Panc1 (cell line): ENCODE data around the gene DCST2. TPM values are rescaled to one million over a fixed set of nuclear protein-coding genes. Genes with fewer than 3 reads are reported as not detected.

Source experiments
- ATAC-seq: fragments of 200-7000 bp; cut with Tn5 transposase; 2 replicates; pipeline ENCODE4 v1.9.1; 2020; ENCODE audit warnings: mild to moderate bottlenecking, moderate library complexity
- BruUV-seq: library from RNA; stranded (reverse); fragments of 400-500 nt; replicated peaks from 2 replicates; lab custom pipeline; 2021; lab: Mats Ljungman, UMichigan
- CTCF ChIA-PET: fragments of 300-600 bp; sonication (Branson Sonifier 250); formaldehyde crosslinking; loops from one replicate; lab custom pipeline; 2022; ENCODE audit warnings: antibody characterized with exemption; lab: Charles Lee
- POLR2A ChIA-PET: fragments of 300-600 bp; sonication (Branson Sonifier 250); formaldehyde crosslinking; loops from one replicate; lab custom pipeline; 2022; ENCODE audit warnings: antibody characterized with exemption; lab: Charles Lee
- DNase-seq: peaks from one replicate; pipeline ENCODE4 v3.0.0-alpha.2; 2010; ENCODE audit warnings: low read depth, low spot score
- H3K27ac ChIP-seq: 2 replicates; pipeline ENCODE4 v1.5.1; 2011; ENCODE audit warnings: mild to moderate bottlenecking, low read length, inconsistent platforms
- H3K27me3 ChIP-seq: fragments of 200-500 bp; sonication (Bioruptor generic); 2 replicates; pipeline ENCODE4 v1.6.0; 2014; ENCODE audit warnings: low read length, inconsistent platforms; ENCODE audit not compliant: control insufficient read depth, insufficient read depth
- H3K36me3 ChIP-seq: fragments of 200-500 bp; sonication (Bioruptor generic); 2 replicates; pipeline ENCODE4 v1.5.1; 2014; ENCODE audit warnings: inconsistent platforms, mild to moderate bottlenecking, low read length, moderate library complexity; ENCODE audit not compliant: control insufficient read depth, insufficient read depth
- H3K4me1 ChIP-seq: 2 replicates; pipeline ENCODE4 v1.5.1; 2011; ENCODE audit warnings: inconsistent platforms, mild to moderate bottlenecking, low read length, moderate library complexity; ENCODE audit not compliant: control insufficient read depth, insufficient read depth
- H3K4me3 ChIP-seq, 2 experiments: 2 replicates each; pipeline ENCODE4 v1.5.1; 2011 to 2012; ENCODE audit warnings: low read depth in 2 of 2, low read length in 2 of 2, mild to moderate bottlenecking in 2 of 2, inconsistent platforms in 1 of 2, moderate library complexity in 1 of 2
- H3K9me3 ChIP-seq: fragments of 200-500 bp; sonication (Bioruptor generic); 2 replicates; pipeline ENCODE4 v1.5.1; 2014; ENCODE audit warnings: low read depth, mild to moderate bottlenecking, inconsistent platforms, low read length, moderate library complexity; ENCODE audit not compliant: control insufficient read depth, insufficient read depth
- POLR2AphosphoS5 ChIP-seq: IDR thresholded peaks from 2 replicates; pipeline ENCODE4 v1.6.1; 2012; ENCODE audit warnings: mild to moderate bottlenecking, low read depth, low read length, moderate library complexity
- SIN3A ChIP-seq: IDR thresholded peaks from 2 replicates; pipeline ENCODE4 v1.6.1; 2012; ENCODE audit warnings: low read depth, mild to moderate bottlenecking, low read length, moderate library complexity, borderline replicate concordance; ENCODE audit not compliant: insufficient read depth
- TCF7L2 ChIP-seq: IDR thresholded peaks from 2 replicates; pipeline ENCODE4 v1.6.1; 2011; ENCODE audit warnings: mild to moderate bottlenecking, low read depth, low read length, inconsistent platforms
- in situ Hi-C: cut with HindIII; loops from 2 replicates; pipeline ENCODE4 v1.10.0; 2016; ENCODE audit warnings: low sequenced_read_pairs, low pct_unique_long_range_greater_than_20kb
- intact Hi-C: fragments of 100-400 bp; cut with micrococcal nuclease; formaldehyde crosslinking; loops from one replicate; pipeline ENCODE4 v1.10.0; 2022; ENCODE audit not compliant: unreplicated experiment
- total RNA-seq: library from RNA; stranded (reverse); gene quantifications from one replicate; pipeline ENCODE4 v1.2.1, GENCODE V29; 2021; ENCODE audit not compliant: unreplicated experiment
- TF ChIP-seq, protein P1 (sequence below): fragments of 450-650 bp; IDR thresholded peaks from 2 replicates; pipeline ENCODE4 v1.5.1; 2017; ENCODE audit warnings: mild to moderate bottlenecking
- TF ChIP-seq, protein P2 (sequence below), 2 experiments: IDR thresholded peaks; 2 replicates each; pipeline ENCODE4 v1.6.1; 2011 to 2012; ENCODE audit warnings: low read depth in 2 of 2, control low read depth in 1 of 2, low read length in 1 of 2, mild to moderate bottlenecking in 1 of 2, moderate library complexity in 1 of 2; ENCODE audit not compliant: insufficient read depth in 1 of 2

DCST2 gene
- total RNA-seq, 1 experiment from 2014 or later, result 0.13 TPM

GRCh38 chr1:155010211-155010918 lies 23.2 kb downstream of the DCST2 start:
- ChIA-PET CTCF (interaction anchor here (0.6 kb wide), 1 partner anchor 24 kb away, joined by 7 read pairs; no protein-coding TSS in a partner anchor), POLR2A (interaction anchor here (0.6 kb wide), 1 partner anchor 66 kb away, joined by 3 read pairs; no protein-coding TSS in a partner anchor)
- TF ChIP-seq POLR2AphosphoS5 (no peak), TCF7L2 (no peak), SIN3A (no peak)
- TF ChIP-seq, protein P1, sequence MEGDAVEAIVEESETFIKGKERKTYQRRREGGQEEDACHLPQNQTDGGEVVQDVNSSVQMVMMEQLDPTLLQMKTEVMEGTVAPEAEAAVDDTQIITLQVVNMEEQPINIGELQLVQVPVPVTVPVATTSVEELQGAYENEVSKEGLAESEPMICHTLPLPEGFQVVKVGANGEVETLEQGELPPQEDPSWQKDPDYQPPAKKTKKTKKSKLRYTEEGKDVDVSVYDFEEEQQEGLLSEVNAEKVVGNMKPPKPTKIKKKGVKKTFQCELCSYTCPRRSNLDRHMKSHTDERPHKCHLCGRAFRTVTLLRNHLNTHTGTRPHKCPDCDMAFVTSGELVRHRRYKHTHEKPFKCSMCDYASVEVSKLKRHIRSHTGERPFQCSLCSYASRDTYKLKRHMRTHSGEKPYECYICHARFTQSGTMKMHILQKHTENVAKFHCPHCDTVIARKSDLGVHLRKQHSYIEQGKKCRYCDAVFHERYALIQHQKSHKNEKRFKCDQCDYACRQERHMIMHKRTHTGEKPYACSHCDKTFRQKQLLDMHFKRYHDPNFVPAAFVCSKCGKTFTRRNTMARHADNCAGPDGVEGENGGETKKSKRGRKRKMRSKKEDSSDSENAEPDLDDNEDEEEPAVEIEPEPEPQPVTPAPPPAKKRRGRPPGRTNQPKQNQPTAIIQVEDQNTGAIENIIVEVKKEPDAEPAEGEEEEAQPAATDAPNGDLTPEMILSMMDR, result no peak
- TF ChIP-seq, protein P2, sequence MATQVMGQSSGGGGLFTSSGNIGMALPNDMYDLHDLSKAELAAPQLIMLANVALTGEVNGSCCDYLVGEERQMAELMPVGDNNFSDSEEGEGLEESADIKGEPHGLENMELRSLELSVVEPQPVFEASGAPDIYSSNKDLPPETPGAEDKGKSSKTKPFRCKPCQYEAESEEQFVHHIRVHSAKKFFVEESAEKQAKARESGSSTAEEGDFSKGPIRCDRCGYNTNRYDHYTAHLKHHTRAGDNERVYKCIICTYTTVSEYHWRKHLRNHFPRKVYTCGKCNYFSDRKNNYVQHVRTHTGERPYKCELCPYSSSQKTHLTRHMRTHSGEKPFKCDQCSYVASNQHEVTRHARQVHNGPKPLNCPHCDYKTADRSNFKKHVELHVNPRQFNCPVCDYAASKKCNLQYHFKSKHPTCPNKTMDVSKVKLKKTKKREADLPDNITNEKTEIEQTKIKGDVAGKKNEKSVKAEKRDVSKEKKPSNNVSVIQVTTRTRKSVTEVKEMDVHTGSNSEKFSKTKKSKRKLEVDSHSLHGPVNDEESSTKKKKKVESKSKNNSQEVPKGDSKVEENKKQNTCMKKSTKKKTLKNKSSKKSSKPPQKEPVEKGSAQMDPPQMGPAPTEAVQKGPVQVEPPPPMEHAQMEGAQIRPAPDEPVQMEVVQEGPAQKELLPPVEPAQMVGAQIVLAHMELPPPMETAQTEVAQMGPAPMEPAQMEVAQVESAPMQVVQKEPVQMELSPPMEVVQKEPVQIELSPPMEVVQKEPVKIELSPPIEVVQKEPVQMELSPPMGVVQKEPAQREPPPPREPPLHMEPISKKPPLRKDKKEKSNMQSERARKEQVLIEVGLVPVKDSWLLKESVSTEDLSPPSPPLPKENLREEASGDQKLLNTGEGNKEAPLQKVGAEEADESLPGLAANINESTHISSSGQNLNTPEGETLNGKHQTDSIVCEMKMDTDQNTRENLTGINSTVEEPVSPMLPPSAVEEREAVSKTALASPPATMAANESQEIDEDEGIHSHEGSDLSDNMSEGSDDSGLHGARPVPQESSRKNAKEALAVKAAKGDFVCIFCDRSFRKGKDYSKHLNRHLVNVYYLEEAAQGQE (IDR thresholded peaks at IDR 0.05; ENCODE audit: insufficient read depth in 1 of 2, low read depth in 2 of 2, low read length in 1 of 2), result no peak
- Histone ChIP-seq H3K27me3 (no peaks in the 10 kb centered on the region), H3K27ac (no peak overlapping the region), H3K36me3 (0 out of 2 replicates have a peak, but pooled peaks cover 4% of the 10 kb centered on the region), H3K4me3 (no peak overlapping the region), H3K9me3 (no peaks in the 10 kb centered on the region), H3K4me1 (peaks cover 44% of the 10 kb centered on the region)
- no peak for DNase-seq
- intact Hi-C loops, result no loop called here
- ATAC-seq, result no peak
- BruUV-seq, result no TSS peak
- in situ Hi-C loops, result no loop called here

DNA sequence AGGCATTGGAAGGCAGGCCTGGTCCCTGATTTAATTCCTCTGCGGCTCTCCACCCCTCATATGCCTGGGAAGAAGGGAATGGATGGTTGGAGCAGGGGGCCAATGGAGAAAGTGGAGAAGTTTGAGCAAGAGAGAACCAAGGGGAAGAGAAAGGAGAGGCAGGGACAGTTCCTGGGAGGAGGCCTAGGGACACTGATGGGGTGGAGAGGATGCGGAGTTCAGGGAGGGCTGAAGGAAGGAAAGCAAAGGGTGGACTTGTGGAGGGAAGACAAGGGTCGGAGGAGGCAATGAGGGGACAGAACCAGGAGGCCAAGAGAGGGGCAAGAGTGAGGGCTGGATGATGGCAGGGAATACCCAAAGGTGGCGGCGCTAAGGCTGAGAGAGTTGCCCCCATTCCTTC lies 23.8 kb downstream of the DCST2 start:
- intact Hi-C loops (no loop called here), in situ Hi-C loops (no loop called here)
- 0 out of 2 replicates have a peak, but pooled peaks cover 4% of the 10 kb centered on the region for H3K36me3 ChIP-seq
- peaks cover 49% of the 10 kb centered on the region for H3K4me1 ChIP-seq
- H3K4me3 ChIP-seq, result no peak overlapping the region
- DNase-seq (no peak), ATAC-seq (no peak)
- ChIA-PET POLR2A (no interaction called here), CTCF (no interaction called here)
- no peaks in the 10 kb centered on the region for H3K9me3 ChIP-seq
- H3K27me3 ChIP-seq, result no peaks in the 10 kb centered on the region
- no TSS peak for BruUV-seq
- TF ChIP-seq, protein P2 (IDR thresholded peaks at IDR 0.05; ENCODE audit: insufficient read depth in 1 of 2, low read depth in 2 of 2, low read length in 1 of 2), result no peak
- TF ChIP-seq TCF7L2, result no peak
- TF ChIP-seq, protein P1, result no peak
- no peak for TF ChIP-seq POLR2AphosphoS5
- TF ChIP-seq SIN3A, result no peak
- H3K27ac ChIP-seq, result no peak overlapping the region
